EL (cell line): ENCODE results near the gene MAX.

Source experiments
- DNase-seq: peaks from one replicate; pipeline ENCODE4 v3.0.0-alpha.2; 2016

The MAX gene

GRCh38 chr14:65072256-65072655, 30.1 kb downstream of the MAX start:
- no peak for DNase-seq

GRCh38 chr14:65071544-65071943, 30.8 kb downstream of the MAX start:
- no peak for DNase-seq

DNA sequence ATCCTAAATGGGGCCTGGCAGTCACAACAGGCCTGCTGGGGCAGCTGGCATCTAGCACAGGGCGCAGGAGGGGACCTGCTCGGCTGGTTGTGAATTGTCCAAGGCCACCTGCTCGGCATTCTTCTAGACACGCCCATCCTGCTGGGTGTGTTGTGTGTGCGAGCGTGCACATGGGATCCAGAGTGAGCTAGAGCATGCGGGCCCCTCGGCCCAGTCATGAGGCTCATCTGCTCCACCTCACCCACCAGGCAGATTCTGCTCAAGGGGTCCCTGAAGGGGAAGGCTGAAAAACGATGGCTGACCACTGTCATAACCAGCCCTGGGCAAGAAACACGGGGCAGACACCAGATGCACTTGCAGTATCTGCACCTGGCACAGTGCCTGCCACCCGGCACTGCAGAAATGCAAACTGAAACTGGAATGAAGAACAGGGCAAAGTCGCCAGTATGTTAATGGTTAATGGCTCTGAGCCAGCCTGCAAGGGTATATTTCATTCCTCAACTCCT, 31.8 kb downstream of the MAX start:
- peak; percentile 8 for DNase-seq

DNA sequence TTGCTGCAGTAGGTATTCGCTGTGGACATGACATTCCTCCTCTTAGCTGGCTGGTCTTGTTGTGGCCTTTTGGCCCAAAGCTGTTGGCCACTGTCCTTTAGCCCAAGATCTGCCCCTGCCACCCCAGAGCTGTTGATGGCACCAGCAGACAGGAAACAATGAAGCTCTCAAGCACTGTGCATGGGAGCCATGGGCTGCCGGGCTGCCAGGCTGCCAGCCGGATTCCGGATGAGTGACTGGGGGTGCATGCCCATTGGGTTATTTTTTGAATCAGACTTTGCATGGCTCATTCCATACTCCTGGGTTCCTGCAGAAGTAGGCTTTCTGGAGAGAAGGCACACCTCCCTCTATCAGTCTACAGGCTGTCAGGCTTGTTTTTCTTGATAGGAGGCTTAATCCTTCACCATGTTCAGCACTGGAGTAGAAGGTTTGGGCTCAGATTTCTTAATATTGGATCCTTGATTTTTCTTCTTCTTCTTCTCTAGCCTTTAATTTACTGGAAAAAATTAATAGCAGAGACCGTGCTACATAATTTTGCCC, 32.4 kb downstream of the MAX start:
- DNase-seq: no peak

DNA sequence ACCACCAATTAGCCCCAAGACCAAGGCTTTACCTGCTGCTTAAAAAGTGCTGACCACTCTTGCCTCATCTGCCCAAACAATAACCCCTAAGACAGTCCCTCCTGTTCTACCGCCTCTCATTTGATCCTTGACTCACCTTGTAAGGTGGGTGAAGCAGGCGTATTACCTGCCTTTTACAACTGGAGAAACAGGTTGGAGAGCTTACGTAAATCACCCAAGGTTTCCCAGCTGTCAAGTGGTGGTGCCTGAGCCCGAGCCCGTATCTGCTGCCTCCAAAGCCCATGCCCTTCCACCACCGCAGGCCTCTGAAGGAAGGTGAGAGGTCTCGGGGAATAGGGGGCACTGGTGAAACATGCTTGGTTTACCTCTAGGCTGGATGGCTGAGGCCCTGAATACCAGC, 36.6 kb downstream of the MAX start:
- DNase-seq: no peak

DNA sequence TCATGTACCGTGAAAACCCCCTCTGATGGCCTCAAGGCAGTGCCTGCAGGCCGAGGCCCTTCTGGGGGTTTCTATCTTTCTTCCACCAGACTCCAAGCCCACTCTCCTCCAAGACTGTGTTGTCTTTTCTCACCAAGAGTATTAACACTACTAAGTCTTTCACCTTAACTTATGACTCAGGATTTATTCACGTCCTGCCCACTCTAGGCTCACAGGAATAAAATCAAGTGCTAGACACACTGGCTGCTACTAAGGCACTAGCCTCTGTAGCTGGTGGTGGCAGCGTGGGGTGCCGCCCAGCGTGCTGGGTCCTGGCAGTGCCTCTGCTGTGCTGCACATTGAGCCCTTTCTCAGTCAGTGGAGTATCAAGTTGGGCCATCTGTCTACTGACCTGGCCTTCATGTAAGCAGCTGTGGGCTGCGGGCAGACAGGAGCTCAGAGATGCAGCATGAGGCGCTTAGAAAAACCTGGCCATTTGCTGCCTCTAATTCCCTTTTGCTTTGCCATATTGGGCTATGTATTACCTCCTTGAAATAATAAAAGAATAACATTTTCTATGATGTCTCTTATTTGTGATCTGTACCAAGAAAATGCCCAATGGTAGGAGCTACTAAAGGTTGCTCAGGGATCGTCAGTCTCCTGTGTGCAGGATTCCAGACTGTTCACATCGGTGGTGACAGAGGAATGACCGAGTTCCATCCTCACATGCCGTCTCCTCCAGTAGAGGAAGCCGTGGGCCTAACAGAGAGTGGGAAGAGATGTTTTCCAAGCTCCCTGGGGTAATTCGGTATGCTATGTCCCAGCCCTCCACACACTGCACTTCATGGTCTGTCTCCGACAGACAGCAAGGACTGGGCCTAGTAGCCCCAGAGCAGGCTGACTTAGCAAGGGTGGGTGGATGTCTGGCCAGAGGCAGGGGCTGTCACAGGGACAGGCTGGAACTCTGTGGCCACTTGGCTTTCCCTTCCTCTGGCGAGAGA, 39.9 kb downstream of the MAX start:
- peak; percentile 11 for DNase-seq

DNA sequence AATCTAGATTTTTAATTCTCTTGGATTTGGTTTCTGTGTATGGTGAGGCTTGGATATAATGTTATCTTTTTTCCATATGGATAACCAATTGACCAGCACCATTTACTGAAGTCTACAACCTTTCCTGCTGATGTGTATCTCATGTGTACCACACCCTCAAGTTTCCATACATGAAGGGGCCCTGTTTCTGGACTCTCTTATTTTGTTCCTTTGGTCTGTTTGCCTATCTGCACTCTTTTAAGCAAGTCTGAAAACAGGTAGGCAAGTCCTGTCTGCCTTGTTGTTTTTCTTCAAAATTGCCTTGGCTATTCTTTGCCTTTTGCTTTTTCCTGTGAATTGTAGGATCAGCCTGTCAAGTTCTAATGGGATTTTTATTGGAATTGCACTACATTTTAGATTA, 44.6 kb downstream of the MAX start:
- no peak for DNase-seq

GRCh38 chr14:65054471-65055085, 47.7 kb downstream of the MAX start:
- DNase-seq: no peak

GRCh38 chr14:65053466-65053865, 48.9 kb downstream of the MAX start:
- no peak for DNase-seq

DNA sequence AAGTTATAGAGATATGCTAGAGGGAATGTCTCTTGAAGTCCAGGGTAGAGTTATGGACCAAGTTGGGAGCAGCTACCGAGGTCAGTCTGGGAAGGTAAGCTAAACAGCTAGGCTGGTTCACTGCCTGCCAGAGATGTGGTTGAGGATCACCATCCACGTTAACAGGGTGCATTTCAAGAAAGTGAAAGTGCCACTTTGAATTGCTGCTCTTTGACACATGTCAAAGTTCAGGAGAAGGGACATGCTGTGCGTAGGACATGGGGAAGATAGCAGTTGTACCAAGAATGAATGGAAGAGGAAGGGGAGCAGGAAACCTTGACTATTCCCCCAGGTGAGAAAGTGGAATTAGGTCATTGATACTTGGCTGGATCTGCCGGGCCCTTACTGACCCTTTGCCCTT, 49.5 kb downstream of the MAX start:
- DNase-seq: no peak

GRCh38 chr14:65045709-65046108, 56.6 kb downstream of the MAX start:
- no peak for DNase-seq

GRCh38 chr14:65045006-65045405, 57.3 kb downstream of the MAX start:
- DNase-seq: no peak

GRCh38 chr14:65044596-65044959, 57.7 kb downstream of the MAX start:
- no peak for DNase-seq

GRCh38 chr14:65043893-65044595, 58.3 kb downstream of the MAX start:
- DNase-seq: no peak

DNA sequence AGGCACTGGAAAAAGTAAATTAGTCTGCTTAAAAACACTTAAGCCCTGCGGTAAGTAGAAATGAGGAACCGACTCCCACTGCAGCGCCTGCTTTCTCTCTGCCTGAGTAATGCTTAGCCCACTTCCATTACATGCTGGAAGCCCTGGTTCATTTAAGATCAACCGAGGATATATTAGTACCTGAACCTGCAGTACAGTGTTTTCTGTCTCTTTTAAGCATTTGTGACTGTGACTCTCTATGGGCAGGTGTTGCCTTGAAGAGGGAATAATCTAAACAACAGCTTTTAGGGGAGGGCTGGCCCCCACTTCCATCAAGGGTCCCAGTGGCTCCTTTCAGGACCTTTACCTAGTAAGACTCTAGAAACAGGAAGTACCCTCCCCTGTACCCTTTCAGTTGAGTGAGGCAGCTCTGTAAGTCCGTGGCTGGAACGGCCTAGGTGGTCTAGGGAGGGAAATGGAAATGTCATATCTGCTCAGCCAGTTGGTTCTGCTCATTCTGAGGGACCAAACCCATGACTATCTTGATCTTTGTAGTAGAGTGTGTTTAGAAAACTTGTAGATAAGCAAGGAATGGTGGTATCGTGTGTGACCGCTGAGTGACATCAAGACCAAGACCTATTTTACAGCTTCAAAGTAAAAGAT, 59.5 kb downstream of the MAX start:
- DNase-seq: no peak

DNA sequence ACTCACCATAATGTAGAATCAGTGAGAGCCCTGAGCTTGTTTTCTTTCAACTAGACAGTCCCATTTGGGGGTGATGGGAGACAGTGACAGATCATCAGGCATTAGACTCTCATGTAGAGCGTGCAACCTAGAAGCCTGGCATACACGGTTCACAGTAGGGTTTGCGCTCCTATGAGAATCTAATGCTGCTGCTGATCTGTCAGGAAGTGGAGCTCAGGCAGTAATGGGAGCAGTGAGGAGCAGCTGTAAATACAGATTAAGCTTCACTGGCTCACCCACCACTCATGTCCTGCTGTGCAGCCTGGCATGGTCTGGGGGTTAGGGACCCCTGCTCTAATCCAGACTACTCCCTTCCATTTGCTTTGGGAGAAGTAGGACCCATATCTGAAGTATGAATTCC, 60.0 kb downstream of the MAX start:
- DNase-seq: no peak

DNA sequence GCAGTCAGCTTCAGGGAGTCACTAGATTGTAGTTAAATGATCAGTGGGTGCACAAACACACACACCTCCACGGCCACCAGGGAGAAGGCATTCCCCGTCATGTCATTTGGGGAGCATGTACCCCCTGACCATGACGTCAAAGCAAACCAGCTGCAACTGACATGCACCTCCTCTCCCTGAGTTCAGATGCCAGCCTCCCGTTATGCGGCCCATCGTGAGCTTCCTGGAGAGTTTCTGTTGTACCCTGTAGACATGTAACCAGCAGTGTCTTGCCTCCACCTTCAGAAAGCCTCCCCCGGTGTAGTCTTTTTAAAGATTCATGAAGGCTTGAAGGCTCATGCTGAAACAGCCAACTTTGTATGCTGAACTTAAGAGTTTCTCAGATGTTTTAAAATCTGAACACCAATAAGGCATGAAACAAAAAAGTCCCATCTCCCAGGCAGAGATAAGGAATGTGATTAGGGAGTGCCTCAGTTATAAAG, 60.8 kb downstream of the MAX start:
- DNase-seq: no peak

- DNase-seq: no peak
Measured at GRCh38 chr14:65040666-65041433, 61.5 kb downstream of the MAX start.

DNA sequence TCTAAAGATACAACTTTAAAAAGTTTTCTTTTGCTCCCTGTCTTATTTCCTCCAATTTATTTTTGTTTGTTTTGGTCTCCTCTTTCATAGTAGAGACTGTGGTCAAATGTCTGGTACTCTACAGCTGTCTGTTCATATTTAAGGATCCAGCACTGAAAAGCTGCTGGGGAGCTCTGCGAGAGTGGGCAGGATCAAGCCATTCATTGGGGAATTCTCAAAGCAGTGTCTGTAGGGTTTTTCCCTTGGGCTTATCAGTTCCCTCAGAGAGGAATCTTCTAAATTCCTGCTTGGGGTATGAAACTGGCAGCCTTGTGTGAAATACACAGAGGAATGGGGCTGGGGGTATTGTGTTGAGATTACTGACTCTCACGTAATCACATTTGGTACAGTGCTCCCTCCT, 63.4 kb downstream of the MAX start:
- no peak for DNase-seq

GRCh38 chr14:65035049-65035448, 67.3 kb downstream of the MAX start:
- DNase-seq: peak; percentile 15

GRCh38 chr14:65034021-65034420, 68.3 kb downstream of the MAX start:
- no peak for DNase-seq

DNA sequence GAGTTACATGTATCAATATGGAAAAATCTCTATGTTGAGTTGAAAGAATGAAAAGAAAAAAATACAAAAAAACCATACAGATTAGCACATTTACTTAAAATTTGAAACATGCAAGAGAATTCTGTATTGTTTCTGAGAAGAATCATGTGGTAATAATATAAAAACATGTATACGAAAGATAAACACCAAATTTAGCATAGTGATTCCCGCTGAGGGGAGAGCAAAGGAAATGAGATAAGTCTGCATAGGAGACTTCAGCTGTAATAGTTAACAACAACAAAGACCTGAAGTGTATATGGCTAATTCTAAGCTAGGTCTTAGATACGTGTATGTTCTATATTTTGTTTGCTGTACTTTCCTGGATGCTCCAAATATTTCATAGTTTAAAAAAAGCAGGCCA, 69.1 kb downstream of the MAX start:
- DNase-seq: no peak
